Right lobe of liver (tissue), 6 donors: ENCODE data around the gene TST. TPM values are rescaled to one million over a fixed set of nuclear protein-coding genes. Genes with fewer than 3 reads are reported as not detected.

Source experiments
- ATAC-seq, 4 donors: fragments of 200-7000 bp; cut with Tn5 transposase; one replicate each; pipeline ENCODE4 v1.9.1; 2020; ENCODE audit warnings: mild to moderate bottlenecking in 4 of 4, moderate library complexity in 4 of 4
- DNase-seq, 3 donors: peaks; one replicate each; pipeline ENCODE4 v3.0.0-alpha.2; 2020
- H3K27ac ChIP-seq, 3 donors: fragments of 200-600 bp; one replicate each; pipeline ENCODE4 v1.8.0; 2022
- H3K27me3 ChIP-seq, 2 donors: fragments of 200-600 bp; one replicate each; pipeline ENCODE4 v1.8.0; 2022
- H3K36me3 ChIP-seq, 4 donors: fragments of 200-600 bp; sonication (generic) in 1 of 4; one replicate each; pipeline versions ENCODE4 v1.5.1 to v1.8.0; 2017 to 2022; ENCODE audit warnings: control low read depth in 1 of 4
- H3K4me1 ChIP-seq, 4 donors: fragments of 200-600 bp; sonication (generic) in 1 of 4; one replicate each; pipeline versions ENCODE4 v1.5.1 to v1.8.0; 2017 to 2022; ENCODE audit warnings: control low read depth in 1 of 4
- H3K4me3 ChIP-seq, 3 donors: fragments of 200-600 bp; one replicate each; pipeline ENCODE4 v1.8.0; 2022
- H3K9me3 ChIP-seq, 4 donors: fragments of 200-600 bp; sonication (generic) in 1 of 4; one replicate each; pipeline versions ENCODE4 v1.5.1 to v1.8.0; 2017 to 2022; ENCODE audit warnings: control low read depth in 1 of 4
- CTCF ChIP-seq, 4 donors: fragments of 200-600 bp in 3 of 4; fragments of 450-650 bp in 1 of 4; IDR thresholded peaks; one replicate each; pipeline versions ENCODE4 v1.5.1 to v1.8.0; 2016 to 2022; ENCODE audit warnings: antibody characterized with exemption in 4 of 4, mild to moderate bottlenecking in 2 of 4
- POLR2A ChIP-seq: fragments of 450-650 bp; IDR thresholded peaks from one replicate; pipeline ENCODE4 v1.6.1; 2017; ENCODE audit warnings: antibody characterized with exemption, mild to moderate bottlenecking
- WGBS: methylation state at CpG from one replicate; pipeline ENCODE4 v1.1.6; 2018; ENCODE audit warnings: low coverage, low lambda C conversion rate; ENCODE audit not compliant: insufficient coverage; ENCODE audit errors: missing lambda C conversion rate; 5-methylcytosine and 5-hydroxymethylcytosine counted together
- intact Hi-C, 2 donors: fragments of 100-400 bp; cut with DNase I; formaldehyde crosslinking; loops; one replicate each; pipeline versions ENCODE4 v1.11.2 to v1.14.1; 2022
- total RNA-seq, 6 experiments: library from RNA; depleted of rRNA in 2 of 6; stranded (reverse); fragments of >200 nt in 2 of 6; fragmentation: NEBNext Ultra II Directional in 3 of 6; extraction: Animal tissue kit (Norgen Biotek cat#: 25700) in 3 of 6; gene quantifications; one replicate each; pipeline versions ENCODE4 v1.1.0 to v1.2.4, GENCODE V29; 2016 to 2023
- donor health status: DM: no; HTN: yes; CAD: no.
- donor health status: DM: no; HTN: no; CAD: no.
- donor health status: DM: no; HTN: no; CAD: no.
- donor health status: DM: no; HTN: yes; CAD: no.
- donor health status: DM: no; HTN: yes; CAD: no.

The TST gene
- total RNA-seq, 6 experiments from 2014 or later = 223 to 355 (median 321) TPM

GRCh38 chr22:36985211-36985889 is 33.9 kb downstream of the TST start:
- intact Hi-C loops = no loop called here
- no peak for TF ChIP-seq CTCF (IDR thresholded peaks at IDR 0.05)
- H3K36me3 ChIP-seq = no peaks in the 10 kb centered on the region
- no peak overlapping the region for H3K4me3 ChIP-seq
- H3K27ac ChIP-seq = no peak overlapping the region
- 75% methylated on average over 10 of the region's 10 CpGs for WGBS
- ATAC-seq (no peak), DNase-seq (no peak)
- no peaks in the 10 kb centered on the region for H3K27me3 ChIP-seq
- no peaks in the 10 kb centered on the region for H3K4me1 ChIP-seq
- H3K9me3 ChIP-seq = peaks cover 0 to 12% (median 6%) of the 10 kb centered on the region in 4 donors

GRCh38 chr22:36982136-36982535 is 37.1 kb downstream of the TST start:
- Histone ChIP-seq H3K27me3 (no peaks in the 10 kb centered on the region), H3K36me3 (no peaks in the 10 kb centered on the region), H3K9me3 (peaks cover 0 to 12% (median 6%) of the 10 kb centered on the region in 4 donors), H3K4me1 (peaks cover 0 to 6% (median 0%) of the 10 kb centered on the region in 4 donors), H3K4me3 (no peak overlapping the region), H3K27ac (no peak overlapping the region)
- TF ChIP-seq POLR2A (no peak), CTCF (IDR thresholded peaks at IDR 0.05) (no peak)
- ATAC-seq (no peak), DNase-seq (no peak)
- WGBS = 69% methylated on average over 5 of the region's 5 CpGs
- intact Hi-C loops = no loop called here

GRCh38 chr22:36981247-36981775 is 37.9 kb downstream of the TST start:
- ATAC-seq = no peak
- WGBS = 80% methylated on average over 7 of the region's 16 CpGs
- intact Hi-C loops = no loop called here
- H3K27me3 ChIP-seq = no peaks in the 10 kb centered on the region
- DNase-seq = no peak
- H3K36me3 ChIP-seq = no peaks in the 10 kb centered on the region
- H3K9me3 ChIP-seq = peaks cover 0 to 8% (median 3%) of the 10 kb centered on the region in 4 donors
- peaks cover 0 to 6% (median 0%) of the 10 kb centered on the region in 4 donors for H3K4me1 ChIP-seq
- TF ChIP-seq CTCF (IDR thresholded peaks at IDR 0.05) (no peak), POLR2A (no peak)
- no peak overlapping the region for H3K4me3 ChIP-seq
- H3K27ac ChIP-seq = no peak overlapping the region

- H3K4me1 ChIP-seq = peaks cover 0 to 6% (median 0%) of the 10 kb centered on the region in 4 donors
- DNase-seq (no peak), ATAC-seq (no peak)
- intact Hi-C loops = loop anchor here (10.0 kb wide), 3 partner anchors 104 to 194 kb away; no protein-coding TSS in a partner anchor
- 84% methylated on average over 10 of the region's 13 CpGs for WGBS
- H3K36me3 ChIP-seq = no peaks in the 10 kb centered on the region
- no peak for TF ChIP-seq POLR2A
- TF ChIP-seq CTCF (IDR thresholded peaks at IDR 0.05) = no peak
- H3K27me3 ChIP-seq = no peaks in the 10 kb centered on the region
- H3K27ac ChIP-seq = no peak overlapping the region
- no peaks in the 10 kb centered on the region for H3K9me3 ChIP-seq
- H3K4me3 ChIP-seq = no peak overlapping the region
These were observed 40.0 kb downstream of the TST start for GRCh38 chr22:36979016-36979910.
